ENCODE results near the gene HNRNPL.
"Not testable (repeated sequence)": the region's sequence is repeated elsewhere in the genome, so short reads cannot be mapped to it uniquely, and the experiment has no call there.

The HNRNPL gene

GRCh38 chr19:38869836-38870607 is 20.2 kb upstream of the HNRNPL start:
- peak in 52 of 56 donors; percentile 10 to 85 (median 54) for DNase-seq

- peak in 5 of 56 donors; percentile 6 to 29 (median 20) for DNase-seq
Observed at GRCh38 chr19:38869160-38869835, 19.5 kb upstream of the HNRNPL start.

GRCh38 chr19:38868551-38868950 is 18.8 kb upstream of the HNRNPL start:
- no peak for DNase-seq

GRCh38 chr19:38867171-38867780 is 17.5 kb upstream of the HNRNPL start:
- no peak for DNase-seq

- no peak for DNase-seq
Observed at GRCh38 chr19:38862321-38863059, 12.7 kb upstream of the HNRNPL start.

- DNase-seq = no peak
Observed at GRCh38 chr19:38861368-38861767, 11.6 kb upstream of the HNRNPL start.

GRCh38 chr19:38859631-38860204 is 9.9 kb upstream of the HNRNPL start:
- DNase-seq = not testable (repeated sequence)

GRCh38 chr19:38856813-38857212 is 7.0 kb upstream of the HNRNPL start:
- no peak for DNase-seq

- not testable (repeated sequence) for DNase-seq
Observed at GRCh38 chr19:38855751-38856150, 6.0 kb upstream of the HNRNPL start.

- not testable (repeated sequence) for DNase-seq
Observed at GRCh38 chr19:38854961-38855360, 5.2 kb upstream of the HNRNPL start.

- no peak for DNase-seq
Observed at GRCh38 chr19:38853214-38853613, 3.4 kb upstream of the HNRNPL start.

- DNase-seq = peak in 42 of 56 donors; percentile 17 to 83 (median 56)
Observed at GRCh38 chr19:38852231-38853044, 2.7 kb upstream of the HNRNPL start.

- peak in 55 of 56 donors; percentile 39 to 94 (median 83) for DNase-seq
Observed at GRCh38 chr19:38851622-38852230, 1.9 kb upstream of the HNRNPL start.

GRCh38 chr19:38850976-38851621 is 1.3 kb upstream of the HNRNPL start:
- peak in 32 of 56 donors; percentile 15 to 65 (median 49) for DNase-seq

- DNase-seq = peak in 21 of 56 donors; percentile 49 to 100 (median 100)
Observed at GRCh38 chr19:38850436-38850975, 720 bp upstream of the HNRNPL start.

GRCh38 chr19:38849147-38849859 is 483 bp downstream of the HNRNPL start:
- DNase-seq = peak in 55 of 56 donors; percentile 30 to 96 (median 88)

- peak in 1 of 56 donors; percentile 42 for DNase-seq
Observed at GRCh38 chr19:38848299-38849146, 1.3 kb downstream of the HNRNPL start.

Data from nucleus accumbens (tissue), 56 donors.